Posterior vena cava (tissue), 2 donors: ENCODE data around the gene DAPK1. TPM values are rescaled to one million over a fixed set of nuclear protein-coding genes. Genes with fewer than 3 reads are reported as not detected.

Experiments
- DNase-seq: peaks from one replicate; pipeline ENCODE4 v3.0.0-alpha.2; 2020; ENCODE audit warnings: low spot score
- intact Hi-C, 2 donors: fragments of 100-400 bp; cut with DNase I; formaldehyde crosslinking; loops; one replicate each; pipeline versions ENCODE4 v1.14.1 to v1.14.2; 2022 to 2023
- long read RNA-seq, 2 donors: library from polyadenylated mRNA; unstranded; transcript quantifications; one replicate each; pipeline ENCODE4 v2.0.0, GENCODE V29; 2020 to 2021
- total RNA-seq, 2 donors: library from RNA; stranded (reverse); fragmentation: NEBNext Ultra II Directional; extraction: Animal tissue kit (Norgen Biotek cat#: 25700); gene quantifications; one replicate each; pipeline ENCODE4 v1.2.1, GENCODE V29; 2021
- donor health status: DM: yes; HTN: yes; CAD: no.
- donor health status: DM: yes; HTN: yes; CAD: no.

DAPK1 gene
- 10 to 100 TPM; 33.2 to 34.3 TPM for total RNA-seq
- long read RNA-seq, donor 1, partial matches to known transcripts, result 4 of 5 reads
- long read RNA-seq, donor 1, other reads (novel, unspliced or antisense), result 1 of 5 reads
- long read RNA-seq, donor 2, partial matches to known transcripts, result 3 of 17 reads
- long read RNA-seq, donor 2, other reads (novel, unspliced or antisense), result 12 of 17 reads

- peak; percentile 87 for DNase-seq
- intact Hi-C loops, result loop anchor here (2.0 to 10.0 kb wide), 3 partner anchors 57 to 1135 kb away; no protein-coding TSS in a partner anchor
These were observed at the start of gene DAPK1 for GRCh38 chr9:87497604-87498045. Gene DAPK1 (plus strand): TSS chr9:87497867. CDS start chr9:87499078, 1,211 bp downstream.

- intact Hi-C loops, result no loop called here
- no peak for DNase-seq
These were observed 46.5 kb upstream of the DAPK1 start for GRCh38 chr9:87451149-87451548.

GRCh38 chr9:87455407-87455806 is 42.3 kb upstream of the DAPK1 start:
- intact Hi-C loops, result no loop called here
- DNase-seq, result no peak

- DNase-seq, result no peak
- intact Hi-C loops, result no loop called here
These were observed 36.4 kb upstream of the DAPK1 start for GRCh38 chr9:87461256-87461655.

GRCh38 chr9:87464110-87464991 is 33.3 kb upstream of the DAPK1 start:
- DNase-seq, result no peak

GRCh38 chr9:87464992-87465378 is 32.7 kb upstream of the DAPK1 start:
- intact Hi-C loops, result no loop called here
- no peak for DNase-seq

More at GRCh38 chr9:87464110-87464991, 33.3 kb upstream of the DAPK1 start:
- intact Hi-C loops, result no loop called here

GRCh38 chr9:87465816-87466215 is 31.9 kb upstream of the DAPK1 start:
- no peak for DNase-seq
- intact Hi-C loops, result no loop called here

GRCh38 chr9:87467187-87467586 is 30.5 kb upstream of the DAPK1 start:
- intact Hi-C loops, result no loop called here
- DNase-seq, result no peak

- intact Hi-C loops, result no loop called here
- DNase-seq, result no peak
These were observed 27.7 kb upstream of the DAPK1 start for GRCh38 chr9:87469793-87470465.

GRCh38 chr9:87471746-87472145 is 25.9 kb upstream of the DAPK1 start:
- intact Hi-C loops, result no loop called here
- no peak for DNase-seq

- no peak for DNase-seq
- intact Hi-C loops, result no loop called here
These were observed 22.2 kb upstream of the DAPK1 start for GRCh38 chr9:87475463-87475862.

- intact Hi-C loops, result no loop called here
- DNase-seq, result no peak
These were observed 19.3 kb upstream of the DAPK1 start for GRCh38 chr9:87478226-87478992.

GRCh38 chr9:87479801-87480201 is 17.9 kb upstream of the DAPK1 start:
- intact Hi-C loops, result no loop called here
- no peak for DNase-seq

GRCh38 chr9:87481890-87482855 is 15.5 kb upstream of the DAPK1 start:
- intact Hi-C loops, result no loop called here
- DNase-seq, result no peak

GRCh38 chr9:87490225-87490624 is 7.4 kb upstream of the DAPK1 start:
- no peak for DNase-seq
- intact Hi-C loops, result loop anchor here in 1 of 2 donors (10.0 kb wide), 1 partner anchor 145 kb away; no protein-coding TSS in a partner anchor

- intact Hi-C loops, result loop anchor here in 1 of 2 donors (10.0 kb wide), 1 partner anchor 146 kb away; no protein-coding TSS in a partner anchor
- no peak for DNase-seq
These were observed 6.8 kb upstream of the DAPK1 start for GRCh38 chr9:87490907-87491306.

- no peak for DNase-seq
- intact Hi-C loops, result loop anchor here in 1 of 2 donors (10.0 kb wide), 1 partner anchor 147 kb away; no protein-coding TSS in a partner anchor
These were observed 6.1 kb upstream of the DAPK1 start for GRCh38 chr9:87491523-87491922.

GRCh38 chr9:87492642-87493041 is 5.0 kb upstream of the DAPK1 start:
- intact Hi-C loops, result loop anchor here in 1 of 2 donors (10.0 kb wide), 1 partner anchor 148 kb away; no protein-coding TSS in a partner anchor
- DNase-seq, result no peak
